ENCODE data around the gene MRTFB.

MRTFB gene

DNA sequence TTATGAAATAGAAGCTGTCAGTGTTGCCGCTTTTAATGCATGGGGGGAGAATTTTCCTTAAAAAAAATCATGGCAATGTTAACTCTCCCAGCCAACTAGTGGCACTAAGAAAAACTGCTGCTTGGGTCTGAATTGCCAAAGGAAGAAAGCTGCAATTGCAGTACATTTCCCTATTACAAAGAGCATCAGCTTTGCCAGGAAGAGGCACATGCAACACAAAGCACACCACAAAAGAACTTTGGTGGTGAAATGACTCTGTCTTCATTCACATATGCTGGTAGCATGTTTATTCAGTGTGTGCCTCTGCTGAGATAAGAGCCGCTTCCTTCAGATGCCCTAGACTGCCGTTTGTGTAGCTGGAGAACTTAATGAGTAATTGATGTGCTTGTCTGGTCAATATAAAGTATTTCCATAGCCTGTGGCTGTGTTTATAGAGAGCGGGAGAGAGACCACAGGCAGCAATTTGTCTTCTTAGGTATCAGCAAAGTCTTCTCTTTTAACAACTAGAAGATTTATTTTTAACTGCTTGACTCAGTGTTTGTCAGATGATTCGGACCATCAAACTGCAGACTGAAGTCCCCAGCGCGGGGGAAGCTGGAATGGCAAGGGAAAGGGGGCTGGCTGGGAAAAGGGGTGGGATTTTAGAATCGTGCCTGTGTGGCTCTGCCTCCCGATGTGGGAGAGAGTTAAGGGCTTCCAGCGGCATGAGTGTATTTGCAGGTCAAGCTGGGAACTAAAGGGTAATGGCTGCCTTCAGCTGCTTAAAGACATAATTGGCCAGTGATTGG, 115.1 kb downstream of the MRTFB start:
- Histone ChIP-seq H3K9ac (ENCODE audit: low read length) (no peak overlapping the region), H3K27me3 (ENCODE audit: low read depth, low read length) (no peaks in the 10 kb centered on the region), H3K27ac (ENCODE audit: low read length) (no peak overlapping the region), H3K79me2 (ENCODE audit: low read length) (no peaks in the 10 kb centered on the region), H2AFZ (ENCODE audit: low read depth, low read length) (no peak overlapping the region), H3K9me3 (ENCODE audit: insufficient read depth, low read length) (no peaks in the 10 kb centered on the region), H4K20me1 (ENCODE audit: insufficient read depth, low read length) (no peaks in the 10 kb centered on the region), H3K4me2 (ENCODE audit: low read length) (no peak overlapping the region), H3K4me3 (ENCODE audit: low read length) (no peak overlapping the region), H3K36me3 (replicated peaks; ENCODE audit: low read depth, low read length) (no peaks in the 10 kb centered on the region), H3K4me1 (ENCODE audit: low read length) (no peaks in the 10 kb centered on the region)
- no peak for TF ChIP-seq EZH2phosphoT487 (IDR thresholded peaks at IDR 0.05; ENCODE audit: low read depth)
- TF ChIP-seq CTCF (IDR thresholded peaks at IDR 0.05; ENCODE audit: low read depth, low read length), result peak; percentile 27; the same call in 1 of the 2 replicates

- H3K9me3 ChIP-seq (ENCODE audit: insufficient read depth, low read length), result no peaks in the 10 kb centered on the region
- no peaks in the 10 kb centered on the region for H3K4me1 ChIP-seq (ENCODE audit: low read length)
- H3K27me3 ChIP-seq (ENCODE audit: low read depth, low read length), result no peaks in the 10 kb centered on the region
- TF ChIP-seq EZH2phosphoT487 (IDR thresholded peaks at IDR 0.05; ENCODE audit: low read depth) (no peak), CTCF (IDR thresholded peaks at IDR 0.05; ENCODE audit: low read depth, low read length) (no peak)
- H3K79me2 ChIP-seq (ENCODE audit: low read length), result no peaks in the 10 kb centered on the region
- no peak overlapping the region for H3K9ac ChIP-seq (ENCODE audit: low read length)
- no peak overlapping the region for H3K4me3 ChIP-seq (ENCODE audit: low read length)
- H3K36me3 ChIP-seq (replicated peaks; ENCODE audit: low read depth, low read length), result no peaks in the 10 kb centered on the region
- H3K27ac ChIP-seq (ENCODE audit: low read length), result no peak overlapping the region
- H3K4me2 ChIP-seq (ENCODE audit: low read length), result no peak overlapping the region
- H2AFZ ChIP-seq (ENCODE audit: low read depth, low read length), result no peak overlapping the region
- H4K20me1 ChIP-seq (ENCODE audit: insufficient read depth, low read length), result no peaks in the 10 kb centered on the region
These were observed 115.7 kb downstream of the MRTFB start for GRCh38 chr16:14186795-14187221.

- Histone ChIP-seq H3K36me3 (replicated peaks; ENCODE audit: low read depth, low read length) (no peaks in the 10 kb centered on the region), H3K9ac (ENCODE audit: low read length) (no peak overlapping the region), H3K4me3 (ENCODE audit: low read length) (no peak overlapping the region), H4K20me1 (ENCODE audit: insufficient read depth, low read length) (no peaks in the 10 kb centered on the region), H3K27ac (ENCODE audit: low read length) (no peak overlapping the region), H2AFZ (ENCODE audit: low read depth, low read length) (no peak overlapping the region), H3K79me2 (ENCODE audit: low read length) (no peaks in the 10 kb centered on the region), H3K9me3 (ENCODE audit: insufficient read depth, low read length) (no peaks in the 10 kb centered on the region), H3K27me3 (ENCODE audit: low read depth, low read length) (no peaks in the 10 kb centered on the region), H3K4me2 (ENCODE audit: low read length) (no peak overlapping the region), H3K4me1 (ENCODE audit: low read length) (peaks cover 4% of the 10 kb centered on the region)
- no peak for TF ChIP-seq EZH2phosphoT487 (IDR thresholded peaks at IDR 0.05; ENCODE audit: low read depth)
- no peak for TF ChIP-seq CTCF (IDR thresholded peaks at IDR 0.05; ENCODE audit: low read depth, low read length)
These were observed 116.6 kb downstream of the MRTFB start for GRCh38 chr16:14187517-14188338.

- Histone ChIP-seq H3K36me3 (replicated peaks; ENCODE audit: low read depth, low read length) (peaks cover 2% of the 10 kb centered on the region), H3K4me2 (ENCODE audit: low read length) (peak overlapping the region; percentile 95)
These were observed 122.3 kb downstream of the MRTFB start for GRCh38 chr16:14193316-14193871.

More at GRCh38 chr16:14193316-14193871, 122.3 kb downstream of the MRTFB start:
- H3K79me2 ChIP-seq (ENCODE audit: low read length), result no peaks in the 10 kb centered on the region
- no peak for TF ChIP-seq EZH2phosphoT487 (IDR thresholded peaks at IDR 0.05; ENCODE audit: low read depth)
- no peak for TF ChIP-seq CTCF (IDR thresholded peaks at IDR 0.05; ENCODE audit: low read depth, low read length)
- no peaks in the 10 kb centered on the region for H4K20me1 ChIP-seq (ENCODE audit: insufficient read depth, low read length)
- peak overlapping the region; percentile 68 for H3K27ac ChIP-seq (ENCODE audit: low read length)
- peak overlapping the region; percentile 72 for H3K4me3 ChIP-seq (ENCODE audit: low read length)
- peak overlapping the region; percentile 88 for H2AFZ ChIP-seq (ENCODE audit: low read depth, low read length)
- peak overlapping the region; percentile 65 for H3K9ac ChIP-seq (ENCODE audit: low read length)
- no peaks in the 10 kb centered on the region for H3K27me3 ChIP-seq (ENCODE audit: low read depth, low read length)
- peaks cover 40% of the 10 kb centered on the region for H3K4me1 ChIP-seq (ENCODE audit: low read length)
- no peaks in the 10 kb centered on the region for H3K9me3 ChIP-seq (ENCODE audit: insufficient read depth, low read length)
